Loucy (cell line): ENCODE data around the gene CFAP54.

Source experiments
- CTCF ChIP-seq: fragments of 200-600 bp; sonication (generic); conservative IDR thresholded peaks from 2 replicates; pipeline ENCODE4 v1.5.1; 2014; ENCODE audit warnings: mild to moderate bottlenecking, antibody characterized with exemption, low read length
- EZH2phosphoT487 ChIP-seq: fragments of 200-600 bp; IDR thresholded peaks from 2 replicates; pipeline ENCODE4 v1.6.1; 2018; ENCODE audit warnings: antibody characterized with exemption, mild to moderate bottlenecking, moderate library complexity, borderline replicate concordance

DNA sequence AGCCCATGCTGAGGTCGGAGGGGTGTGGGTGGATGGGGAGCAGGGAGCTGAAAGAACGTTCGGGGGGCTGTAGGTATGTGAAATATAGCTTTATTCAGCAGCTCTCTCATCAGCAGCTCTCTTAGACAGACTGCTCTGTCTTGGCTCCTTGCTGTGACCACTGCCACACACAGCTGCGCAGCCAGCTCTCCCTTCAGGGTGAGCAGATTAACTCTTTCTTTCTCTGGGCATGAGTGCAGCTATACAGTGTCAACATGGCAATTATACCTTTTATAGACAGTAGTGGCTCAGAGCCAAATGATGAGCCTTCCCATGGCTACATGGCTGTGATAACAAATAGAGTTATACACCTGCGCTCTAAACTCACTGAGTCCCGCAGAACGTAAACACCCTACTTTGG, 280.0 kb downstream of the CFAP54 start:
- no peak for TF ChIP-seq CTCF
- TF ChIP-seq EZH2phosphoT487: no peak
